ENCODE measurements around the gene NR2C1. TPM values are rescaled to one million over a fixed set of nuclear protein-coding genes. Genes with fewer than 3 reads are reported as not detected.

NR2C1 gene
- total and polyA plus RNA-seq, 10 of the 15 experiments (the other 5 are each of a cell fraction or from before 2014, with no cell fraction given) = 8.8 to 38.1 (median 31.3) TPM

DNA sequence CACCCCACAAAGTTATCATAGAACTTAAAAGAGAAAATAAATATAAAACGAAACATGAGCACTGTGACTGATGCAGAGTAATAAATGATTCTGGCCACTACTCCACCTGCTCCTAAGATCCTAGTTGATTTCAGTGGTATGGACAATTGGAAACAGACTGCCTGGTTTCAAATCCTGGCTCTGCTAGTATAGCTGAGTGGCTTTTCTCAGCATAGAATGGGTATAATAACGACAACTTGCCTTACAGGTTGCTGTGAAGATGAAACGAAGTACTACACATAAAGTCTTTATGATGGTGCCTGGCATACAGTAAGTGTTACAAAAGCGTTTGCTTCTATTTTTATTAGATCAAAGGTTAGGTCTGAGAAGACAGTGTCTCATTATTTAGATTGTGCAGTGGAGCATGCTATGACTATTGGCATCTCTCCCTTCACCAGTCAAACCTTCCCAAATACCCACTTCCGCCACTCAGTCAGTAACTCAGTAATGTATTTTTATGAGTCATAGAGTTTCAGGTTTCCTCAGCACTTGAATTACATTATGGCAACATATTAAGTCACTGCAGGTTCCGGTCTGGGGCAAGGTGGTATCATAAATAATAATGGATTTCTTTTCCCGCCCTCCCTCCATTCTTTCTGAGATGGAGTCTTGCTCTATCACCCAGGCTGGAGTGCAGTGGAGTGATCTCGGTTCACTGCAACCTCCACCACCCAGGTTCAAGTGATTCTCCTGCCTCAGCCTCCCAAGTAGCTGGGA, 29.7 kb upstream of the NR2C1 start (continued):
- TF ChIP-seq TARDBP (IDR thresholded peaks at IDR 0.05; ENCODE audit: borderline replicate concordance) = no peak
- TF ChIP-seq BRCA1 (IDR thresholded peaks at IDR 0.05; ENCODE audit: low read depth, low read length) = no peak
- peak in 1 of 2 experiments; percentile 92; a peak in 2 of 4 replicates for TF ChIP-seq ETV6 (conservative IDR thresholded peaks at IDR 0.05 in 1 of 2, IDR thresholded peaks at IDR 0.05 in 1 of 2; ENCODE audit: borderline replicate concordance in 1 of 2, low read depth in 1 of 2)
- TF ChIP-seq, protein P1, sequence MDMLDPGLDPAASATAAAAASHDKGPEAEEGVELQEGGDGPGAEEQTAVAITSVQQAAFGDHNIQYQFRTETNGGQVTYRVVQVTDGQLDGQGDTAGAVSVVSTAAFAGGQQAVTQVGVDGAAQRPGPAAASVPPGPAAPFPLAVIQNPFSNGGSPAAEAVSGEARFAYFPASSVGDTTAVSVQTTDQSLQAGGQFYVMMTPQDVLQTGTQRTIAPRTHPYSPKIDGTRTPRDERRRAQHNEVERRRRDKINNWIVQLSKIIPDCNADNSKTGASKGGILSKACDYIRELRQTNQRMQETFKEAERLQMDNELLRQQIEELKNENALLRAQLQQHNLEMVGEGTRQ (IDR thresholded peaks at IDR 0.05; ENCODE audit: borderline replicate concordance, low read depth, low read length) = no peak
- TF ChIP-seq CREM (IDR thresholded peaks at IDR 0.05; ENCODE audit: low read depth) = peak; percentile 90
- TF ChIP-seq ZNF217 (IDR thresholded peaks at IDR 0.05) = peak; percentile 99
- TF ChIP-seq MYC (IDR thresholded peaks at IDR 0.05; ENCODE audit: insufficient read depth, insufficient read length, insufficient replicate concordance, low read length, severe bottlenecking) = no peak
- peak; percentile 64 for TF ChIP-seq BMI1 (IDR thresholded peaks at IDR 0.05; ENCODE audit: borderline replicate concordance)
- TF ChIP-seq, protein P2, sequence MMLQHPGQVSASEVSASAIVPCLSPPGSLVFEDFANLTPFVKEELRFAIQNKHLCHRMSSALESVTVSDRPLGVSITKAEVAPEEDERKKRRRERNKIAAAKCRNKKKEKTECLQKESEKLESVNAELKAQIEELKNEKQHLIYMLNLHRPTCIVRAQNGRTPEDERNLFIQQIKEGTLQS (IDR thresholded peaks at IDR 0.05; ENCODE audit: borderline replicate concordance, extremely low read depth, low read depth, low read length) = no peak
- TF ChIP-seq, protein P3, sequence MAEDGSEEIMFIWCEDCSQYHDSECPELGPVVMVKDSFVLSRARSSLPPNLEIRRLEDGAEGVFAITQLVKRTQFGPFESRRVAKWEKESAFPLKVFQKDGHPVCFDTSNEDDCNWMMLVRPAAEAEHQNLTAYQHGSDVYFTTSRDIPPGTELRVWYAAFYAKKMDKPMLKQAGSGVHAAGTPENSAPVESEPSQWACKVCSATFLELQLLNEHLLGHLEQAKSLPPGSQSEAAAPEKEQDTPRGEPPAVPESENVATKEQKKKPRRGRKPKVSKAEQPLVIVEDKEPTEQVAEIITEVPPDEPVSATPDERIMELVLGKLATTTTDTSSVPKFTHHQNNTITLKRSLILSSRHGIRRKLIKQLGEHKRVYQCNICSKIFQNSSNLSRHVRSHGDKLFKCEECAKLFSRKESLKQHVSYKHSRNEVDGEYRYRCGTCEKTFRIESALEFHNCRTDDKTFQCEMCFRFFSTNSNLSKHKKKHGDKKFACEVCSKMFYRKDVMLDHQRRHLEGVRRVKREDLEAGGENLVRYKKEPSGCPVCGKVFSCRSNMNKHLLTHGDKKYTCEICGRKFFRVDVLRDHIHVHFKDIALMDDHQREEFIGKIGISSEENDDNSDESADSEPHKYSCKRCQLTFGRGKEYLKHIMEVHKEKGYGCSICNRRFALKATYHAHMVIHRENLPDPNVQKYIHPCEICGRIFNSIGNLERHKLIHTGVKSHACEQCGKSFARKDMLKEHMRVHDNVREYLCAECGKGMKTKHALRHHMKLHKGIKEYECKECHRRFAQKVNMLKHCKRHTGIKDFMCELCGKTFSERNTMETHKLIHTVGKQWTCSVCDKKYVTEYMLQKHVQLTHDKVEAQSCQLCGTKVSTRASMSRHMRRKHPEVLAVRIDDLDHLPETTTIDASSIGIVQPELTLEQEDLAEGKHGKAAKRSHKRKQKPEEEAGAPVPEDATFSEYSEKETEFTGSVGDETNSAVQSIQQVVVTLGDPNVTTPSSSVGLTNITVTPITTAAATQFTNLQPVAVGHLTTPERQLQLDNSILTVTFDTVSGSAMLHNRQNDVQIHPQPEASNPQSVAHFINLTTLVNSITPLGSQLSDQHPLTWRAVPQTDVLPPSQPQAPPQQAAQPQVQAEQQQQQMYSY (CRISPR knock-in tag; IDR thresholded peaks at IDR 0.05) = no peak
- no peak for TF ChIP-seq SUZ12 (IDR thresholded peaks at IDR 0.05; ENCODE audit: unreplicated experiment)
- TF ChIP-seq GATAD2B (conservative IDR thresholded peaks at IDR 0.05; ENCODE audit: low read depth) = 0 out of 2 replicates have a peak, but pooled peaks have one; percentile 68
- TF ChIP-seq, protein P4, sequence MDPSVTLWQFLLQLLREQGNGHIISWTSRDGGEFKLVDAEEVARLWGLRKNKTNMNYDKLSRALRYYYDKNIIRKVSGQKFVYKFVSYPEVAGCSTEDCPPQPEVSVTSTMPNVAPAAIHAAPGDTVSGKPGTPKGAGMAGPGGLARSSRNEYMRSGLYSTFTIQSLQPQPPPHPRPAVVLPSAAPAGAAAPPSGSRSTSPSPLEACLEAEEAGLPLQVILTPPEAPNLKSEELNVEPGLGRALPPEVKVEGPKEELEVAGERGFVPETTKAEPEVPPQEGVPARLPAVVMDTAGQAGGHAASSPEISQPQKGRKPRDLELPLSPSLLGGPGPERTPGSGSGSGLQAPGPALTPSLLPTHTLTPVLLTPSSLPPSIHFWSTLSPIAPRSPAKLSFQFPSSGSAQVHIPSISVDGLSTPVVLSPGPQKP (IDR thresholded peaks at IDR 0.05; ENCODE audit: low read depth, low read length) = no peak
- no peak for TF ChIP-seq ZNF207 (IDR thresholded peaks at IDR 0.05; ENCODE audit: borderline replicate concordance)
- TF ChIP-seq, protein P5, sequence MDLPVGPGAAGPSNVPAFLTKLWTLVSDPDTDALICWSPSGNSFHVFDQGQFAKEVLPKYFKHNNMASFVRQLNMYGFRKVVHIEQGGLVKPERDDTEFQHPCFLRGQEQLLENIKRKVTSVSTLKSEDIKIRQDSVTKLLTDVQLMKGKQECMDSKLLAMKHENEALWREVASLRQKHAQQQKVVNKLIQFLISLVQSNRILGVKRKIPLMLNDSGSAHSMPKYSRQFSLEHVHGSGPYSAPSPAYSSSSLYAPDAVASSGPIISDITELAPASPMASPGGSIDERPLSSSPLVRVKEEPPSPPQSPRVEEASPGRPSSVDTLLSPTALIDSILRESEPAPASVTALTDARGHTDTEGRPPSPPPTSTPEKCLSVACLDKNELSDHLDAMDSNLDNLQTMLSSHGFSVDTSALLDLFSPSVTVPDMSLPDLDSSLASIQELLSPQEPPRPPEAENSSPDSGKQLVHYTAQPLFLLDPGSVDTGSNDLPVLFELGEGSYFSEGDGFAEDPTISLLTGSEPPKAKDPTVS (IDR thresholded peaks at IDR 0.05; ENCODE audit: low read depth, low read length) = no peak
- TF ChIP-seq IRF3 (IDR thresholded peaks at IDR 0.05) = no peak

Measured in GM12878 (cell line).